HepG2 (cell line): Measurements from ENCODE around the gene TFF2. TPM values are rescaled to one million over a fixed set of nuclear protein-coding genes. Genes with fewer than 3 reads are reported as not detected.

Experiments used
- ATAC-seq: fragments of 200-7000 bp; cut with Tn5 transposase; 3 replicates; pipeline ENCODE4 v1.9.1; 2020; ENCODE audit warnings: mild to moderate bottlenecking, moderate library complexity
- BruUV-seq: library from RNA; stranded (reverse); fragments of 400-500 nt; replicated peaks from 2 replicates; lab custom pipeline; 2021; lab: Mats Ljungman, UMichigan
- CTCF ChIA-PET: fragments of 300-600 bp; formaldehyde crosslinking; extraction: SDS; loops from one replicate; lab custom pipeline; 2021; ENCODE audit warnings: low total read pairs, inconsistent platforms, low intra/inter-chr PET ratio; lab: Yijun Ruan, JAX
- POLR2A ChIA-PET: fragments of 350-600 bp; sonication (Branson Sonifier 250); formaldehyde crosslinking; loops from one replicate; lab custom pipeline; 2020; ENCODE audit warnings: antibody characterized with exemption, inconsistent platforms; lab: Yijun Ruan, JAX
- DNase-seq: peaks from one replicate; pipeline ENCODE4 v3.0.0-alpha.2; 2015; ENCODE audit warnings: low spot score
- FAIRE-seq: peaks from 3 replicates; lab custom pipeline; 2011; peaks lifted over from hg19 to GRCh38; lab: Jason Lieb, UNC
- H2AFZ ChIP-seq: one replicate; pipeline ENCODE4 v1.6.1; 2011; ENCODE audit warnings: low read length, inconsistent platforms
- H3K27ac ChIP-seq: fragments of 300-600 bp; 3 replicates; pipeline ENCODE4 v1.8.0; 2011; ENCODE audit warnings: mixed run types, mild to moderate bottlenecking, mixed read lengths, low read length, inconsistent platforms; ENCODE audit not compliant: insufficient read depth; ENCODE audit errors: extremely low read length
- H3K27me3 ChIP-seq, 2 experiments: fragments of 200-600 bp in 1 of 2; 2 replicates in 1 of 2; 3 replicates in 1 of 2; pipeline versions ENCODE4 v1.6.0 to v1.8.0; 2011; ENCODE audit warnings: low read length in 2 of 2, mild to moderate bottlenecking in 2 of 2, moderate library complexity in 2 of 2, inconsistent platforms in 1 of 2; ENCODE audit not compliant: insufficient read depth in 2 of 2, control insufficient read depth in 1 of 2
- H3K36me3 ChIP-seq, 2 experiments: fragments of 200-600 bp in 1 of 2; replicated peaks in 1 of 2; 2 replicates in 1 of 2; 3 replicates in 1 of 2; pipeline versions ENCODE4 v1.5.1 to v1.8.0; 2011; ENCODE audit warnings: low read length in 2 of 2, inconsistent platforms in 1 of 2; ENCODE audit not compliant: insufficient read depth in 2 of 2, control insufficient read depth in 1 of 2
- H3K4me1 ChIP-seq: 2 replicates; pipeline ENCODE4 v1.5.1; 2012; ENCODE audit warnings: low read length, inconsistent platforms; ENCODE audit not compliant: insufficient read depth
- H3K4me2 ChIP-seq: 2 replicates; pipeline ENCODE4 v1.6.0; 2011; ENCODE audit warnings: low read depth, low read length, inconsistent platforms
- H3K4me3 ChIP-seq, 3 experiments: fragments of 200-600 bp in 1 of 3; sonication (generic), shearing (Covaris generic) in 1 of 3; replicated peaks in 1 of 3; 2 replicates each; pipeline ENCODE4 v1.5.1; 2011 to 2016; ENCODE audit warnings: low read length in 3 of 3, inconsistent platforms in 2 of 3, low read depth in 2 of 3, mild to moderate bottlenecking in 2 of 3, control low read depth in 1 of 3, mixed read lengths in 1 of 3; ENCODE audit not compliant: insufficient read depth in 1 of 3
- H3K79me2 ChIP-seq: one replicate; pipeline ENCODE4 v1.6.1; 2011; ENCODE audit warnings: low read length, inconsistent platforms; ENCODE audit not compliant: insufficient read depth
- H3K9ac ChIP-seq: 2 replicates; pipeline ENCODE4 v1.6.0; 2011; ENCODE audit warnings: mild to moderate bottlenecking, low read depth, low read length, inconsistent platforms; ENCODE audit not compliant: insufficient read depth
- H3K9me3 ChIP-seq: 2 replicates; pipeline ENCODE4 v1.5.1; 2012; ENCODE audit warnings: mild to moderate bottlenecking, low read length
- H4K20me1 ChIP-seq: 2 replicates; pipeline ENCODE4 v1.6.0; 2011; ENCODE audit warnings: inconsistent platforms, mild to moderate bottlenecking, low read length, moderate library complexity; ENCODE audit not compliant: insufficient read depth
- CEBPG ChIP-seq: IDR thresholded peaks from 2 replicates; pipeline ENCODE4 v1.6.1; 2016
- E2F2 ChIP-seq: sonication (generic); formaldehyde crosslinking; IDR thresholded peaks from 2 replicates; pipeline ENCODE4 v1.4.0; 2020; ENCODE audit warnings: missing genetic modification reagents, borderline replicate concordance
- GATAD2A ChIP-seq: IDR thresholded peaks from 2 replicates; pipeline ENCODE4 v1.6.1; 2016
- MAFG ChIP-seq: sonication (generic); formaldehyde crosslinking; IDR thresholded peaks from 2 replicates; pipeline ENCODE4 v1.5.1; 2020; ENCODE audit warnings: mild to moderate bottlenecking, missing genetic modification reagents
- NFE2L1 ChIP-seq: sonication (generic); formaldehyde crosslinking; IDR thresholded peaks from 2 replicates; pipeline ENCODE4 v1.4.0; 2020; ENCODE audit warnings: missing genetic modification reagents, mild to moderate bottlenecking, borderline replicate concordance
- PHF20 ChIP-seq: sonication (generic); formaldehyde crosslinking; IDR thresholded peaks from 2 replicates; pipeline ENCODE4 v1.5.0; 2020; ENCODE audit warnings: mild to moderate bottlenecking, missing genetic modification reagents
- POLR2A ChIP-seq, 2 experiments: IDR thresholded peaks; 2 replicates each; pipeline ENCODE4 v1.6.1; 2011; ENCODE audit warnings: low read depth in 2 of 2, low read length in 2 of 2, mild to moderate bottlenecking in 1 of 2, moderate library complexity in 1 of 2; ENCODE audit not compliant: insufficient read depth in 1 of 2
- ZNF468 ChIP-seq: sonication (generic); formaldehyde crosslinking; IDR thresholded peaks from 2 replicates; pipeline ENCODE4 v1.8.0; 2022; ENCODE audit warnings: mild to moderate bottlenecking, moderate library complexity, missing genetic modification reagents
- ZNF598 ChIP-seq: sonication (generic); formaldehyde crosslinking; IDR thresholded peaks from 2 replicates; pipeline ENCODE4 v1.5.1; 2020; ENCODE audit warnings: mild to moderate bottlenecking, missing genetic modification reagents, borderline replicate concordance
- ZSCAN22 ChIP-seq: sonication (generic); formaldehyde crosslinking; IDR thresholded peaks from 2 replicates; pipeline ENCODE4 v1.4.0; 2020; ENCODE audit warnings: mild to moderate bottlenecking, missing genetic modification reagents
- WGBS: methylation state at CpG from one replicate; pipeline ENCODE4 v1.1.6; 2017; ENCODE audit warnings: low lambda C conversion rate; 5-methylcytosine and 5-hydroxymethylcytosine counted together
- in situ Hi-C: cut with HindIII; loops from 2 replicates; pipeline ENCODE4 v1.10.0; 2017; ENCODE audit warnings: low pct_unique_long_range_greater_than_20kb; ENCODE audit not compliant: extremely low pct_ligation_motif_present
- intact Hi-C: fragments of 100-400 bp; cut with micrococcal nuclease; formaldehyde crosslinking; loops from one replicate; pipeline ENCODE4 v1.10.0; 2022; ENCODE audit not compliant: unreplicated experiment
- polyA plus RNA-seq, 8 experiments: library from polyadenylated mRNA; depleted of rRNA in 3 of 8; stranded (reverse) in 7 of 8; unstranded in 1 of 8; fragments of >200 nt; fragmentation: Illumina TruSeq in 4 of 8; extraction: Trizol in 4 of 8; gene quantifications; 2 replicates each; pipeline versions ENCODE4 v1.2.1 to v1.2.3, GENCODE V29; 2011 to 2016; ENCODE audit warnings: low read depth in 4 of 8, missing spikeins in 1 of 8, mixed read lengths in 1 of 8; ENCODE audit not compliant: insufficient read depth in 1 of 8
- total RNA-seq, 5 experiments: library from RNA; depleted of rRNA; stranded (reverse); fragments of >200 nt; fragmentation: Illumina TruSeq; extraction: Trizol; gene quantifications; 2 replicates each; pipeline ENCODE4 v1.2.3, GENCODE V29; 2016; ENCODE audit warnings: low read depth in 1 of 5
- TF ChIP-seq, protein P1 (sequence below): IDR thresholded peaks from 2 replicates; pipeline ENCODE4 v1.6.1; 2012; ENCODE audit warnings: inconsistent platforms
- TF ChIP-seq, protein P2 (sequence below): sonication (generic); formaldehyde crosslinking; IDR thresholded peaks from one replicate; pipeline ENCODE4 v1.5.1; 2020; ENCODE audit warnings: mild to moderate bottlenecking, missing genetic modification reagents; ENCODE audit errors: not compliant biosample characterization
- TF ChIP-seq, protein P3 (sequence below): sonication (generic); formaldehyde crosslinking; IDR thresholded peaks from 2 replicates; pipeline ENCODE4 v1.4.0; 2020; ENCODE audit warnings: missing genetic modification reagents

TFF2 gene
- total and polyA plus RNA-seq, 2 of the 13 experiments (the other 11 are each of a cell fraction or from before 2014, with no cell fraction given): 1.5 TPM; not detected in 1

DNA sequence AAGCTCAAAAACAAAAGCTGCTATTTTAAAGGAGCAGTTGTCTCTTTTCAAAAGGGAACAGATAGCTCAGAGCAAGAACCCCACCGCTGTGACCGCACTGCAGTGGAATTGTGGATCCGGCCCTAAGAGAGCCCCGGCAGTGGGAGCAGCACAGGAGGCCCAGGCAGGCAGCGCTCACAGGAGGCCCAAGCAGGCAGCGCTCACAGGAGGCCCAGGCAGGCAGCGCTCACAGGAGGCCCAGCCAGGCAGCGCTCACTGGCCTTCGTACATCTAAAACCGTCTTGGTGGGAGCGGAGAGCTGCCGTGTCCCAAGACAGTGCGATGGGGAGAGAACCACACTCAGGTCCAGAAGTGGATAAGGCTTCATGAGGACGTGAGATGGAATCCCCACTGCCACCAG lies 39.6 kb downstream of the TFF2 start:
- no peak for FAIRE-seq
- intact Hi-C loops (no loop called here), in situ Hi-C loops (no loop called here)
- BruUV-seq: no TSS peak
- Histone ChIP-seq H3K4me2 (no peak overlapping the region), H3K9me3 (no peaks in the 10 kb centered on the region), H3K4me1 (peaks cover 57% of the 10 kb centered on the region), H3K27me3 (peaks cover 1 to 9% of the 10 kb centered on the region in 2 experiments; a peak in 4 of 5 replicates), H3K9ac (no peak overlapping the region), H4K20me1 (no peaks in the 10 kb centered on the region), H3K4me3 (no peak overlapping the region), H3K79me2 (no peaks in the 10 kb centered on the region), H3K36me3 (no peaks in the 10 kb centered on the region), H2AFZ (no peak overlapping the region), H3K27ac (no peak overlapping the region)
- POLR2A ChIA-PET: no interaction called here
- CTCF ChIA-PET: interaction anchor here (2.9 to 4.8 kb wide), 2 partner anchors 70 to 138 kb away, joined by 16 to 20 read pairs; no protein-coding TSS in a partner anchor
- WGBS: 77% methylated on average over 12 of the region's 14 CpGs
- DNase-seq: no peak
- no peak for ATAC-seq
- TF ChIP-seq, protein P1, sequence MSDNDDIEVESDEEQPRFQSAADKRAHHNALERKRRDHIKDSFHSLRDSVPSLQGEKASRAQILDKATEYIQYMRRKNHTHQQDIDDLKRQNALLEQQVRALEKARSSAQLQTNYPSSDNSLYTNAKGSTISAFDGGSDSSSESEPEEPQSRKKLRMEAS: no peak
- TF ChIP-seq, protein P2, sequence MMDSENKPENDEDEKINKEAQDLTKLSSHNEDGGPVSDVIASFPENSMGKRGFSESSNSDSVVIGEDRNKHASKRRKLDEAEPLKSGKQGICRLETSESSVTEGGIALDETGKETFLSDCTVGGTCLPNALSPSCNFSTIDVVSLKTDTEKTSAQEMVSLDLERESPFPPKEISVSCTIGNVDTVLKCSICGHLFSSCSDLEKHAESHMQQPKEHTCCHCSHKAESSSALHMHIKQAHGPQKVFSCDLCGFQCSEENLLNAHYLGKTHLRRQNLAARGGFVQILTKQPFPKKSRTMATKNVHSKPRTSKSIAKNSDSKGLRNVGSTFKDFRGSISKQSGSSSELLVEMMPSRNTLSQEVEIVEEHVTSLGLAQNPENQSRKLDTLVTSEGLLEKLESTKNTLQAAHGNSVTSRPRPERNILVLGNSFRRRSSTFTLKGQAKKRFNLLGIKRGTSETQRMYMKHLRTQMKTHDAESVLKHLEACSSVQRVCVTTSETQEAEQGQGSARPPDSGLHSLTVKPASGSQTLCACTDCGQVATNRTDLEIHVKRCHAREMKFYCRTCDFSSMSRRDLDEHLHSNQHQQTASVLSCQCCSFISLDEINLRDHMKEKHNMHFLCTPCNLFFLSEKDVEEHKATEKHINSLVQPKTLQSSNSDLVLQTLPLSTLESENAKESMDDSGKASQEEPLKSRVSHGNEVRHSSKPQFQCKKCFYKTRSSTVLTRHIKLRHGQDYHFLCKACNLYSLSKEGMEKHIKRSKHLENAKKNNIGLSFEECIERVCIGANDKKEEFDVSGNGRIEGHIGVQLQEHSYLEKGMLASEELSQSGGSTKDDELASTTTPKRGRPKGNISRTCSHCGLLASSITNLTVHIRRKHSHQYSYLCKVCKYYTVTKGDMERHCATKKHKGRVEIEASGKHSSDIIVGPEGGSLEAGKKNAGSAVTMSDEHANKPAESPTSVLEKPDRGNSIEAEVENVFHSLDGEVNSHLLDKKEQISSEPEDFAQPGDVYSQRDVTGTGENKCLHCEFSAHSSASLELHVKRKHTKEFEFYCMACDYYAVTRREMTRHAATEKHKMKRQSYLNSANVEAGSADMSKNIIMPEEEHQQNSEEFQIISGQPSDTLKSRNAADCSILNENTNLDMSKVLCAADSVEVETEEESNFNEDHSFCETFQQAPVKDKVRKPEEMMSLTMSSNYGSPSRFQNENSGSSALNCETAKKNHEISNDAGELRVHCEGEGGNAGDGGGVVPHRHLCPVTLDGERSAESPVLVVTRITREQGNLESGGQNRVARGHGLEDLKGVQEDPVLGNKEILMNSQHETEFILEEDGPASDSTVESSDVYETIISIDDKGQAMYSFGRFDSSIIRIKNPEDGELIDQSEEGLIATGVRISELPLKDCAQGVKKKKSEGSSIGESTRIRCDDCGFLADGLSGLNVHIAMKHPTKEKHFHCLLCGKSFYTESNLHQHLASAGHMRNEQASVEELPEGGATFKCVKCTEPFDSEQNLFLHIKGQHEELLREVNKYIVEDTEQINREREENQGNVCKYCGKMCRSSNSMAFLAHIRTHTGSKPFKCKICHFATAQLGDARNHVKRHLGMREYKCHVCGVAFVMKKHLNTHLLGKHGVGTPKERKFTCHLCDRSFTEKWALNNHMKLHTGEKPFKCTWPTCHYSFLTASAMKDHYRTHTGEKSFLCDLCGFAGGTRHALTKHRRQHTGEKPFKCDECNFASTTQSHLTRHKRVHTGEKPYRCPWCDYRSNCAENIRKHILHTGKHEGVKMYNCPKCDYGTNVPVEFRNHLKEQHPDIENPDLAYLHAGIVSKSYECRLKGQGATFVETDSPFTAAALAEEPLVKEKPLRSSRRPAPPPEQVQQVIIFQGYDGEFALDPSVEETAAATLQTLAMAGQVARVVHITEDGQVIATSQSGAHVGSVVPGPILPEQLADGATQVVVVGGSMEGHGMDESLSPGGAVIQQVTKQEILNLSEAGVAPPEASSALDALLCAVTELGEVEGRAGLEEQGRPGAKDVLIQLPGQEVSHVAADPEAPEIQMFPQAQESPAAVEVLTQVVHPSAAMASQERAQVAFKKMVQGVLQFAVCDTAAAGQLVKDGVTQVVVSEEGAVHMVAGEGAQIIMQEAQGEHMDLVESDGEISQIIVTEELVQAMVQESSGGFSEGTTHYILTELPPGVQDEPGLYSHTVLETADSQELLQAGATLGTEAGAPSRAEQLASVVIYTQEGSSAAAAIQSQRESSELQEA (CRISPR knock-in tag): no peak
- TF ChIP-seq ZNF598: no peak
- TF ChIP-seq NFE2L1 (CRISPR knock-in tag): no peak
- no peak for TF ChIP-seq PHF20 (CRISPR knock-in tag)
- no peak for TF ChIP-seq GATAD2A (CRISPR knock-in tag)
- no peak for TF ChIP-seq E2F2 (CRISPR knock-in tag)
- no peak for TF ChIP-seq ZSCAN22
- no peak for TF ChIP-seq POLR2A (IDR thresholded peaks at IDR 0.05; ENCODE audit: insufficient read depth in 1 of 2, low read depth in 2 of 2, low read length in 2 of 2)
- TF ChIP-seq, protein P3, sequence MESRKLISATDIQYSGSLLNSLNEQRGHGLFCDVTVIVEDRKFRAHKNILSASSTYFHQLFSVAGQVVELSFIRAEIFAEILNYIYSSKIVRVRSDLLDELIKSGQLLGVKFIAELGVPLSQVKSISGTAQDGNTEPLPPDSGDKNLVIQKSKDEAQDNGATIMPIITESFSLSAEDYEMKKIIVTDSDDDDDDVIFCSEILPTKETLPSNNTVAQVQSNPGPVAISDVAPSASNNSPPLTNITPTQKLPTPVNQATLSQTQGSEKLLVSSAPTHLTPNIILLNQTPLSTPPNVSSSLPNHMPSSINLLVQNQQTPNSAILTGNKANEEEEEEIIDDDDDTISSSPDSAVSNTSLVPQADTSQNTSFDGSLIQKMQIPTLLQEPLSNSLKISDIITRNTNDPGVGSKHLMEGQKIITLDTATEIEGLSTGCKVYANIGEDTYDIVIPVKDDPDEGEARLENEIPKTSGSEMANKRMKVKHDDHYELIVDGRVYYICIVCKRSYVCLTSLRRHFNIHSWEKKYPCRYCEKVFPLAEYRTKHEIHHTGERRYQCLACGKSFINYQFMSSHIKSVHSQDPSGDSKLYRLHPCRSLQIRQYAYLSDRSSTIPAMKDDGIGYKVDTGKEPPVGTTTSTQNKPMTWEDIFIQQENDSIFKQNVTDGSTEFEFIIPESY (CRISPR knock-in tag): peak; percentile 90
- TF ChIP-seq CEBPG (CRISPR knock-in tag): no peak
- TF ChIP-seq ZNF468: no peak
- TF ChIP-seq MAFG: no peak
